ENCODE data around the gene PRMT7. TPM values are rescaled to one million over a fixed set of nuclear protein-coding genes. Genes with fewer than 3 reads are reported as not detected.

Gene PRMT7
- total RNA-seq, 1 experiment from 2014 or later: 47.5 TPM

- no peaks in the 10 kb centered on the region for H3K27me3 ChIP-seq (ENCODE audit: insufficient read depth, low read depth)
- intact Hi-C loops (cut with micrococcal nuclease; ENCODE audit: unreplicated experiment): no loop called here
- TF ChIP-seq EZH2 (IDR thresholded peaks at IDR 0.05; ENCODE audit: low read depth) (no peak), CTCF (conservative IDR thresholded peaks at IDR 0.05) (no peak)
- no peaks in the 10 kb centered on the region for H3K9me2 ChIP-seq (ENCODE audit: insufficient read depth)
- no peaks in the 10 kb centered on the region for H3K79me2 ChIP-seq (ENCODE audit: low read depth)
- peaks cover 25% of the 10 kb centered on the region; the same call in 1 of the 2 replicates for H3F3A ChIP-seq (ENCODE audit: insufficient read depth, low read depth)
- DNase-seq: no peak
- no peaks in the 10 kb centered on the region for H3K4me1 ChIP-seq (replicated peaks; ENCODE audit: insufficient read depth)
- peaks cover 23% of the 10 kb centered on the region for H4K20me1 ChIP-seq (ENCODE audit: insufficient read depth)
- no peaks in the 10 kb centered on the region for H3K9me3 ChIP-seq (ENCODE audit: insufficient read depth, low read depth)
- CTCF ChIA-PET: no interaction called here
- POLR2A ChIA-PET (ENCODE audit: unreplicated experiment): no interaction called here
- no peak overlapping the region for H3K4me3 ChIP-seq
- peaks cover 42% of the 10 kb centered on the region for H3K36me3 ChIP-seq (ENCODE audit: low read depth)
- H3K27ac ChIP-seq: no peak overlapping the region
- no TSS peak for BruUV-seq (replicated peaks)
- H3K4me2 ChIP-seq: no peak overlapping the region
- no peak overlapping the region for H2AFZ ChIP-seq
Measured at GRCh38 chr16:68297908-68298307, 12.9 kb upstream of the PRMT7 start.

GRCh38 chr16:68298312-68298711 is 12.5 kb upstream of the PRMT7 start:
- H3K27ac ChIP-seq: no peak overlapping the region
- no peak overlapping the region for H2AFZ ChIP-seq
- peaks cover 23% of the 10 kb centered on the region for H4K20me1 ChIP-seq (ENCODE audit: insufficient read depth)
- no peaks in the 10 kb centered on the region for H3K27me3 ChIP-seq (ENCODE audit: insufficient read depth, low read depth)
- CTCF ChIA-PET: no interaction called here
- intact Hi-C loops (cut with micrococcal nuclease; ENCODE audit: unreplicated experiment): no loop called here
- no peaks in the 10 kb centered on the region for H3K9me2 ChIP-seq (ENCODE audit: insufficient read depth)
- peaks cover 25% of the 10 kb centered on the region; the same call in 1 of the 2 replicates for H3F3A ChIP-seq (ENCODE audit: insufficient read depth, low read depth)
- POLR2A ChIA-PET (ENCODE audit: unreplicated experiment): interaction anchor here (0.6 kb wide), 1 partner anchor 12 kb away, joined by 6 read pairs; no protein-coding TSS in a partner anchor
- no peak for DNase-seq
- BruUV-seq (replicated peaks): no TSS peak
- H3K4me2 ChIP-seq: no peak overlapping the region
- no peaks in the 10 kb centered on the region for H3K9me3 ChIP-seq (ENCODE audit: insufficient read depth, low read depth)
- no peaks in the 10 kb centered on the region for H3K4me1 ChIP-seq (replicated peaks; ENCODE audit: insufficient read depth)
- no peak overlapping the region for H3K4me3 ChIP-seq
- no peaks in the 10 kb centered on the region for H3K79me2 ChIP-seq (ENCODE audit: low read depth)
- TF ChIP-seq EZH2 (IDR thresholded peaks at IDR 0.05; ENCODE audit: low read depth): no peak
- no peak for TF ChIP-seq CTCF (conservative IDR thresholded peaks at IDR 0.05)
- peaks cover 43% of the 10 kb centered on the region for H3K36me3 ChIP-seq (ENCODE audit: low read depth)

GRCh38 chr16:68298907-68299561 is 11.8 kb upstream of the PRMT7 start:
- Histone ChIP-seq H3K36me3 (ENCODE audit: low read depth) (peaks cover 43% of the 10 kb centered on the region), H3K79me2 (ENCODE audit: low read depth) (no peaks in the 10 kb centered on the region), H3K9me2 (ENCODE audit: insufficient read depth) (no peaks in the 10 kb centered on the region), H3K9me3 (ENCODE audit: insufficient read depth, low read depth) (no peaks in the 10 kb centered on the region), H3K4me3 (no peak overlapping the region), H3K27me3 (ENCODE audit: insufficient read depth, low read depth) (no peaks in the 10 kb centered on the region), H3K27ac (no peak overlapping the region), H3K4me1 (replicated peaks; ENCODE audit: insufficient read depth) (no peaks in the 10 kb centered on the region), H4K20me1 (ENCODE audit: insufficient read depth) (peaks cover 15% of the 10 kb centered on the region), H3K4me2 (no peak overlapping the region), H3F3A (ENCODE audit: insufficient read depth, low read depth) (peaks cover 25% of the 10 kb centered on the region; the same call in 1 of the 2 replicates), H2AFZ (no peak overlapping the region)
- no peak for DNase-seq
- TF ChIP-seq CTCF (conservative IDR thresholded peaks at IDR 0.05) (no peak), EZH2 (IDR thresholded peaks at IDR 0.05; ENCODE audit: low read depth) (no peak)
- ChIA-PET CTCF (no interaction called here), POLR2A (ENCODE audit: unreplicated experiment) (interaction anchor here (0.6 kb wide), 1 partner anchor 11 kb away, joined by 6 read pairs; no protein-coding TSS in a partner anchor)
- no TSS peak for BruUV-seq (replicated peaks)
- intact Hi-C loops (cut with micrococcal nuclease; ENCODE audit: unreplicated experiment): no loop called here
